SK-N-SH (cell line): ENCODE results near the gene KAT5. TPM values are rescaled to one million over a fixed set of nuclear protein-coding genes. Genes with fewer than 3 reads are reported as not detected.

Experiments
- CTCF ChIA-PET: fragments of 300-600, 350-600 bp; formaldehyde crosslinking; extraction: SDS; loops from one replicate; lab custom pipeline; 2021; lab: Yijun Ruan, JAX
- POLR2A ChIA-PET: fragments of 350-600 bp; sonication (Branson Sonifier 250); formaldehyde crosslinking; extraction: SDS; loops from one replicate; lab custom pipeline; 2020; ENCODE audit warnings: antibody characterized with exemption, inconsistent platforms; lab: Yijun Ruan, JAX
- DNase-seq: peaks from one replicate; pipeline ENCODE4 v3.0.0; 2012
- H2AFZ ChIP-seq: fragments of 200-600 bp; sonication (generic); 2 replicates; pipeline ENCODE4 v1.8.1; 2016; ENCODE audit warnings: antibody characterized with exemption, mild to moderate bottlenecking, low read depth
- H3F3A ChIP-seq: fragments of 200-600 bp; sonication (generic); replicated peaks from 2 replicates; pipeline ENCODE3; 2016; ENCODE audit warnings: antibody characterized with exemption, mild to moderate bottlenecking; ENCODE audit not compliant: insufficient read depth
- H3K27ac ChIP-seq, 2 experiments: fragments of 200-500 bp in 1 of 2; fragments of 200-600 bp in 1 of 2; sonication (Bioruptor generic) in 1 of 2; sonication (generic), shearing (Covaris generic) in 1 of 2; 2 replicates each; pipeline versions ENCODE4 v1.5.1 to v1.6.1; 2014 to 2016; ENCODE audit warnings: low read depth in 2 of 2, inconsistent platforms in 1 of 2, low read length in 1 of 2, mild to moderate bottlenecking in 1 of 2, mixed read lengths in 1 of 2
- H3K27me3 ChIP-seq: fragments of 200-600 bp; sonication (generic), shearing (Covaris generic); 2 replicates; pipeline ENCODE4 v1.6.1; 2016; ENCODE audit warnings: mixed run types; ENCODE audit not compliant: insufficient read depth
- H3K36me3 ChIP-seq, 2 experiments: fragments of 200-500 bp in 1 of 2; fragments of 200-600 bp in 1 of 2; sonication (Bioruptor generic) in 1 of 2; sonication (generic) in 1 of 2; replicated peaks in 1 of 2; 2 replicates each; pipeline versions ENCODE3 to v1.5.1; 2014 to 2016; ENCODE audit warnings: low read length in 1 of 2, mild to moderate bottlenecking in 1 of 2; ENCODE audit not compliant: insufficient read depth in 2 of 2, control insufficient read depth in 1 of 2
- H3K4me1 ChIP-seq, 2 experiments: fragments of 200-500 bp in 1 of 2; fragments of 200-600 bp in 1 of 2; sonication (Bioruptor generic) in 1 of 2; sonication (generic), shearing (Covaris generic) in 1 of 2; 2 replicates each; pipeline versions ENCODE4 v1.5.1 to v1.6.1; 2014 to 2016; ENCODE audit warnings: low read depth in 1 of 2, low read length in 1 of 2, mixed run types in 1 of 2; ENCODE audit not compliant: insufficient read depth in 2 of 2, control insufficient read depth in 1 of 2
- H3K4me2 ChIP-seq: fragments of 200-600 bp; sonication (generic), shearing (Covaris generic); 2 replicates; pipeline ENCODE4 v1.6.1; 2017; ENCODE audit warnings: mixed run types
- H3K4me3 ChIP-seq, 2 experiments: fragments of 200-500 bp in 1 of 2; fragments of 200-600 bp in 1 of 2; sonication (Bioruptor generic) in 1 of 2; sonication (generic), shearing (Covaris generic) in 1 of 2; 2 replicates each; pipeline versions ENCODE4 v1.5.1 to v1.8.1; 2014 to 2016; ENCODE audit warnings: low read depth in 2 of 2, inconsistent platforms in 1 of 2, low read length in 1 of 2, mild to moderate bottlenecking in 1 of 2, mixed read lengths in 1 of 2, moderate library complexity in 1 of 2
- H3K79me2 ChIP-seq: fragments of 200-600 bp; sonication (generic); 2 replicates; pipeline ENCODE4 v1.8.1; 2017; ENCODE audit warnings: mild to moderate bottlenecking; ENCODE audit not compliant: insufficient read depth
- H3K9ac ChIP-seq: fragments of 200-600 bp; sonication (generic); 2 replicates; pipeline ENCODE4 v1.6.1; 2017; ENCODE audit warnings: mixed run types
- H3K9me2 ChIP-seq: fragments of 200-600 bp; sonication (generic); 2 replicates; pipeline ENCODE4 v1.6.1; 2017; ENCODE audit warnings: mixed run types
- H3K9me3 ChIP-seq: fragments of 200-600 bp; sonication (generic); 2 replicates; pipeline ENCODE4 v1.6.1; 2017; ENCODE audit warnings: mixed run types, mild to moderate bottlenecking, moderate library complexity
- H4K20me1 ChIP-seq: fragments of 200-600 bp; sonication (generic); 2 replicates; pipeline ENCODE4 v1.6.1; 2017; ENCODE audit warnings: mild to moderate bottlenecking, mixed run types; ENCODE audit not compliant: insufficient read depth
- CHD2 ChIP-seq: fragments of 150-350 bp; IDR thresholded peaks from 2 replicates; pipeline ENCODE4 v1.6.1; 2018; ENCODE audit warnings: low read length; ENCODE audit not compliant: partially characterized antibody
- ELF1 ChIP-seq: IDR thresholded peaks from 2 replicates; pipeline ENCODE4 v1.4.0; 2012
- EP300 ChIP-seq, 2 experiments: IDR thresholded peaks; 2 replicates each; pipeline versions ENCODE4 v1.4.0 to v1.6.1; 2012; ENCODE audit warnings: borderline replicate concordance in 1 of 2, low read depth in 1 of 2, low read length in 1 of 2
- EZH2phosphoT487 ChIP-seq: fragments of 200-600 bp; sonication (generic); IDR thresholded peaks from 2 replicates; pipeline ENCODE4 v1.6.1; 2017; ENCODE audit warnings: low read depth, mixed run types, mild to moderate bottlenecking, antibody characterized with exemption, moderate library complexity, borderline replicate concordance
- FOXM1 ChIP-seq: IDR thresholded peaks from 2 replicates; pipeline ENCODE4 v1.4.0; 2012; ENCODE audit warnings: low read depth, mild to moderate bottlenecking
- JUND ChIP-seq: IDR thresholded peaks from 2 replicates; pipeline ENCODE4 v1.4.0; 2012
- MEF2A ChIP-seq: IDR thresholded peaks from 2 replicates; pipeline ENCODE4 v1.4.0; 2012; ENCODE audit warnings: low read depth, borderline replicate concordance
- MXI1 ChIP-seq: IDR thresholded peaks from 2 replicates; pipeline ENCODE4 v1.6.1; 2012; ENCODE audit warnings: mild to moderate bottlenecking, low read depth, low read length, improper control_type of control experiment
- NFIC ChIP-seq: IDR thresholded peaks from 2 replicates; pipeline ENCODE4 v1.4.0; 2012; ENCODE audit warnings: borderline replicate concordance
- RAD21 ChIP-seq: IDR thresholded peaks from 2 replicates; pipeline ENCODE4 v1.6.1; 2012; ENCODE audit warnings: mild to moderate bottlenecking, low read length
- RCOR1 ChIP-seq: fragments of 150-350 bp; IDR thresholded peaks from 2 replicates; pipeline ENCODE4 v1.6.1; 2017; ENCODE audit warnings: antibody characterized with exemption, low read length
- SMC3 ChIP-seq: IDR thresholded peaks from 2 replicates; pipeline ENCODE4 v1.6.1; 2012; ENCODE audit warnings: low read depth, low read length, improper control_type of control experiment
- TAF1 ChIP-seq: IDR thresholded peaks from 2 replicates; pipeline ENCODE4 v1.6.1; 2012; ENCODE audit warnings: low read depth, mild to moderate bottlenecking, low read length, moderate library complexity, borderline replicate concordance
- TEAD4 ChIP-seq: IDR thresholded peaks from 2 replicates; pipeline ENCODE4 v1.4.0; 2012; ENCODE audit warnings: mild to moderate bottlenecking, borderline replicate concordance; ENCODE audit not compliant: insufficient read depth
- YY1 ChIP-seq: IDR thresholded peaks from 2 replicates; pipeline ENCODE4 v1.4.0; 2012; ENCODE audit warnings: low read depth, mild to moderate bottlenecking
- WGBS: methylation state at CpG from one replicate; pipeline ENCODE4 v1.1.6; 2017; ENCODE audit warnings: low lambda C conversion rate; 5-methylcytosine and 5-hydroxymethylcytosine counted together
- polyA plus RNA-seq, 3 experiments: library from polyadenylated mRNA; depleted of rRNA; stranded (reverse); fragments of >200 nt; gene quantifications; 2 replicates each; pipeline ENCODE4 v1.2.3, GENCODE V29; 2012
- TF ChIP-seq, protein P1 (sequence below): fragments of 200-600 bp; sonication (generic); IDR thresholded peaks from 2 replicates; pipeline ENCODE4 v1.6.1; 2017; ENCODE audit warnings: antibody characterized with exemption, mild to moderate bottlenecking, moderate library complexity
- TF ChIP-seq, protein P2 (sequence below): IDR thresholded peaks from 2 replicates; pipeline ENCODE4 v1.4.0; 2012; ENCODE audit warnings: low read depth
- TF ChIP-seq, protein P3 (sequence below): IDR thresholded peaks from 2 replicates; pipeline ENCODE4; 2012
- TF ChIP-seq, protein P4 (sequence below): IDR thresholded peaks from 2 replicates; pipeline ENCODE4 v1.4.0; 2012; ENCODE audit warnings: low read depth, borderline replicate concordance

Gene KAT5
- polyA plus RNA-seq, 1 of the 3 experiments (the other 2 are of a cell fraction), result 51.9 TPM

DNA sequence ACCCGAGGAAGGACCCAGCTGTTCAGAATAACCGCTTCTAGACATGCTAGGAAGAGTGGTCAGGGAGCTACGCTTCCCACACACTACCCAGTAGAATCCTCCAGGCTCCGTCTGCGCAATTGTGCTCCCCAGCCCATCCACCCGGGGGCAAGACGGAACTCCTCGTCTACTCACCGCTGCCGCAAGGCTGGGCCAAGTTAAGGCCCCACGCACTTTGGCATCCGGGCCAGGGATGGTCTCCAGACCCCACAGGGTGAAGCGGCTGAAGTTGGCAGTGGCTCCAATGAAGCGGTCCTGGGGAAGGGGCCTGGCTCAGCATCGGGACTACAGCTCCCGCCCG is 7.8 kb downstream of the KAT5 start:
- no peak for DNase-seq
- Histone ChIP-seq H2AFZ (no peak overlapping the region), H3K4me3 (peak overlapping the region; percentile 76 to 85), H3F3A (peaks cover 6% of the 10 kb centered on the region), H4K20me1 (peaks cover 17% of the 10 kb centered on the region; the same call in 1 of the 2 replicates), H3K4me2 (peak overlapping the region; percentile 96), H3K9ac (peak overlapping the region; percentile 80), H3K27ac (peak overlapping the region; percentile 48 to 94; a peak in 3 of 4 replicates), H3K36me3 (peaks cover 22 to 35% of the 10 kb centered on the region in 2 experiments), H3K4me1 (peaks cover 7 to 19% of the 10 kb centered on the region in 2 experiments; a peak in 1 of 4 replicates), H3K9me3 (no peaks in the 10 kb centered on the region), H3K27me3 (no peaks in the 10 kb centered on the region), H3K9me2 (no peaks in the 10 kb centered on the region), H3K79me2 (peaks cover 28% of the 10 kb centered on the region)
- no peak for TF ChIP-seq RAD21
- TF ChIP-seq, protein P1, sequence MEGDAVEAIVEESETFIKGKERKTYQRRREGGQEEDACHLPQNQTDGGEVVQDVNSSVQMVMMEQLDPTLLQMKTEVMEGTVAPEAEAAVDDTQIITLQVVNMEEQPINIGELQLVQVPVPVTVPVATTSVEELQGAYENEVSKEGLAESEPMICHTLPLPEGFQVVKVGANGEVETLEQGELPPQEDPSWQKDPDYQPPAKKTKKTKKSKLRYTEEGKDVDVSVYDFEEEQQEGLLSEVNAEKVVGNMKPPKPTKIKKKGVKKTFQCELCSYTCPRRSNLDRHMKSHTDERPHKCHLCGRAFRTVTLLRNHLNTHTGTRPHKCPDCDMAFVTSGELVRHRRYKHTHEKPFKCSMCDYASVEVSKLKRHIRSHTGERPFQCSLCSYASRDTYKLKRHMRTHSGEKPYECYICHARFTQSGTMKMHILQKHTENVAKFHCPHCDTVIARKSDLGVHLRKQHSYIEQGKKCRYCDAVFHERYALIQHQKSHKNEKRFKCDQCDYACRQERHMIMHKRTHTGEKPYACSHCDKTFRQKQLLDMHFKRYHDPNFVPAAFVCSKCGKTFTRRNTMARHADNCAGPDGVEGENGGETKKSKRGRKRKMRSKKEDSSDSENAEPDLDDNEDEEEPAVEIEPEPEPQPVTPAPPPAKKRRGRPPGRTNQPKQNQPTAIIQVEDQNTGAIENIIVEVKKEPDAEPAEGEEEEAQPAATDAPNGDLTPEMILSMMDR, result peak; percentile 7; the same call in 1 of the 2 replicates
- TF ChIP-seq EP300 (IDR thresholded peaks at IDR 0.05; ENCODE audit: borderline replicate concordance in 1 of 2, low read depth in 1 of 2, low read length in 1 of 2), result no peak
- TF ChIP-seq, protein P2, sequence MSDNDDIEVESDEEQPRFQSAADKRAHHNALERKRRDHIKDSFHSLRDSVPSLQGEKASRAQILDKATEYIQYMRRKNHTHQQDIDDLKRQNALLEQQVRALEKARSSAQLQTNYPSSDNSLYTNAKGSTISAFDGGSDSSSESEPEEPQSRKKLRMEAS, result no peak
- WGBS, result 2% methylated on average over 9 of the region's 17 CpGs
- POLR2A ChIA-PET, result interaction anchor here (0.7 to 2.4 kb wide), 11 partner anchors 8 to 281 kb away, joined by 3 to 26 read pairs (median 5); partner anchors contain the start of genes CFL1, KAT5, MUS81 and SIPA1
- CTCF ChIA-PET, result interaction anchor here (0.7 to 4.0 kb wide), 11 partner anchors 8 to 326 kb away, joined by 3 to 34 read pairs (median 8); partner anchors contain the start of genes AP5B1, FIBP, KAT5 and MUS81

DNA sequence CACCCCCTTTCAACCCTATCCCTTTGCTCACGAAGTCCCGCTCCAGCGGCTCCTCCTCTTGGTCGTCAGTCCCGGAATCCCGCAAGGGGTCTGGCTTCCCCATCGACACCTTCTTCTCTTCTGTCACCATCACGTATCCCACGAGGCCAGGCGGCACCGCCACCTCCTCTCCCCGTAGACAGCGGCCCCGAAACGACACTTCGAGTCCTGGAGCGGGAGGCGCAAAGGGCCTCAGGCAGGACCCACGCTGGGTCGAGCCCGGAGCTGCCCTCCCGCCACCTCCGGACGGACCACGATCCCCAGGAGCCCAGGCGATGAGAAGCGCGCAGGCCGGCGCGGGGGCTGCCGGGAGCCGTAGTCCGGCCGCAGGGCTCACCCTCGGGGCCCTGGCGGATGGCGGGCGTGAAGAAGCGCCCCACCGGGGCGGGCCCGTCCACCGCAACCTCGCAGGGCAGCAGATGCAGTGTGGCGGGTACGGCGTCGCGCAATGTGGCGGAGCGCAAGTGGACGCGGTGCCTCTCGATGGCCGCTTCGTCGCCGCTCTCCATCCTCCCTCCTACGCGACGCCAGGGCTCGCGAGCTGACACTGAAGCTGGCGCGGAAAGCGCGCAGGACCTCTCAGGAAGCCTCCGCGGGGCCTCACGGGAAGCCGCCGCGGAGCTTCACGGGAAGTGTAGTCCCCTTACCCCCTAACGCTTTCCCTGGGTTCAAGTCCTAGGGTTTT is 8.3 kb downstream of the KAT5 start, which contains the start of gene RNASEH2C:
Gene RNASEH2C (minus strand): TSS at position 588 of the 724 bp plus-strand sequence. CDS start 40 bp downstream, at position 548.
- H4K20me1 ChIP-seq, result peaks cover 17% of the 10 kb centered on the region; the same call in 1 of the 2 replicates
- H2AFZ ChIP-seq, result no peak within 1 kb of the TSS; the same call in 1 of the 2 replicates
- peak within 1 kb of the TSS; percentile 96 for H3K4me2 ChIP-seq
- ChIA-PET CTCF (interaction anchor here (0.9 to 4.0 kb wide), 10 partner anchors 9 to 325 kb away, joined by 3 to 34 read pairs (median 12); partner anchors contain the start of genes AP5B1, FIBP, KAT5 and MUS81), POLR2A (interaction anchor here (0.6 to 2.4 kb wide), 11 partner anchors 8 to 281 kb away, joined by 3 to 26 read pairs (median 5); partner anchors contain the start of genes CFL1, KAT5, MUS81 and RELA)
- no peaks in the 10 kb centered on the region for H3K9me3 ChIP-seq
- peaks cover 18 to 32% of the 10 kb centered on the region in 2 experiments for H3K36me3 ChIP-seq
- H3K4me1 ChIP-seq, result peaks cover 7 to 19% of the 10 kb centered on the region in 2 experiments; a peak in 1 of 4 replicates
- peak within 1 kb of the TSS; percentile 80 for H3K9ac ChIP-seq
- DNase-seq, result peak; percentile 93
- under 1% methylated on average over 18 of the region's 76 CpGs for WGBS
- H3K4me3 ChIP-seq, result peak within 1 kb of the TSS; percentile 76 to 85
- no peaks in the 10 kb centered on the region for H3K27me3 ChIP-seq
- H3K79me2 ChIP-seq, result peaks cover 28% of the 10 kb centered on the region
- peaks cover 6% of the 10 kb centered on the region for H3F3A ChIP-seq
- peak within 1 kb of the TSS; percentile 48 to 94; a peak in 3 of 4 replicates for H3K27ac ChIP-seq
- H3K9me2 ChIP-seq, result no peaks in the 10 kb centered on the region
- TF ChIP-seq SMC3, result no peak
- TF ChIP-seq JUND, result no peak
- TF ChIP-seq EP300 (IDR thresholded peaks at IDR 0.05; ENCODE audit: borderline replicate concordance in 1 of 2, low read depth in 1 of 2, low read length in 1 of 2), result no peak
- TF ChIP-seq, protein P3, sequence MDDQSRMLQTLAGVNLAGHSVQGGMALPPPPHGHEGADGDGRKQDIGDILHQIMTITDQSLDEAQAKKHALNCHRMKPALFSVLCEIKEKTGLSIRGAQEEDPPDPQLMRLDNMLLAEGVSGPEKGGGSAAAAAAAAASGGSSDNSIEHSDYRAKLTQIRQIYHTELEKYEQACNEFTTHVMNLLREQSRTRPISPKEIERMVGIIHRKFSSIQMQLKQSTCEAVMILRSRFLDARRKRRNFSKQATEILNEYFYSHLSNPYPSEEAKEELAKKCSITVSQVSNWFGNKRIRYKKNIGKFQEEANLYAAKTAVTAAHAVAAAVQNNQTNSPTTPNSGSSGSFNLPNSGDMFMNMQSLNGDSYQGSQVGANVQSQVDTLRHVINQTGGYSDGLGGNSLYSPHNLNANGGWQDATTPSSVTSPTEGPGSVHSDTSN, result peak; percentile 35; the same call in 1 of the 2 replicates
- TF ChIP-seq YY1, result peak; percentile 76
- TF ChIP-seq MEF2A, result no peak
- peak; percentile 10; the same call in 1 of the 2 replicates for TF ChIP-seq NFIC
- peak; percentile 72 for TF ChIP-seq ELF1
- TF ChIP-seq CHD2, result peak; percentile 97
- peak; percentile 80 for TF ChIP-seq TAF1
- TF ChIP-seq, protein P4, sequence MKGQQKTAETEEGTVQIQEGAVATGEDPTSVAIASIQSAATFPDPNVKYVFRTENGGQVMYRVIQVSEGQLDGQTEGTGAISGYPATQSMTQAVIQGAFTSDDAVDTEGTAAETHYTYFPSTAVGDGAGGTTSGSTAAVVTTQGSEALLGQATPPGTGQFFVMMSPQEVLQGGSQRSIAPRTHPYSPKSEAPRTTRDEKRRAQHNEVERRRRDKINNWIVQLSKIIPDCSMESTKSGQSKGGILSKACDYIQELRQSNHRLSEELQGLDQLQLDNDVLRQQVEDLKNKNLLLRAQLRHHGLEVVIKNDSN, result 0 out of 2 replicates have a peak, but pooled peaks have one; percentile 24
- TF ChIP-seq, protein P1, result no peak
- TF ChIP-seq RCOR1, result no peak
- TF ChIP-seq EZH2phosphoT487, result no peak
- TF ChIP-seq TEAD4, result no peak
- TF ChIP-seq FOXM1, result no peak
- no peak for TF ChIP-seq MXI1
